ENCODE measurements around the gene ARHGAP29. TPM values are rescaled to one million over a fixed set of nuclear protein-coding genes. Genes with fewer than 3 reads are reported as not detected.

The ARHGAP29 gene
- total and polyA plus RNA-seq, 12 donors = 5.3 to 16.7 (median 10.4) TPM

- H3K4me1 ChIP-seq (replicated peaks in 1 of 2) = no peaks in the 10 kb centered on the region
- no peaks in the 10 kb centered on the region for H3K9me3 ChIP-seq (replicated peaks in 1 of 3)
- H3K27me3 ChIP-seq = no peaks in the 10 kb centered on the region
- peak overlapping the region in 1 of 5 donors; percentile 41 for H3K27ac ChIP-seq
- no peak overlapping the region for H3K4me3 ChIP-seq
- DNase-seq = peak; percentile 35 to 83 (median 61)
- TF ChIP-seq POLR2A (IDR thresholded peaks at IDR 0.05) (no peak), CTCF (IDR thresholded peaks at IDR 0.05) (no peak)
- no peaks in the 10 kb centered on the region for H3K36me3 ChIP-seq (replicated peaks in 1 of 2)
- intact Hi-C loops (cut with DNase I) = no loop called here
These were observed 21.5 kb upstream of the ARHGAP29 start for GRCh38 chr1:94258873-94259331.

GRCh38 chr1:94257444-94257843 is 20.1 kb upstream of the ARHGAP29 start:
- no peaks in the 10 kb centered on the region for H3K27me3 ChIP-seq
- TF ChIP-seq CTCF (IDR thresholded peaks at IDR 0.05) = no peak
- no peaks in the 10 kb centered on the region for H3K4me1 ChIP-seq (replicated peaks in 1 of 2)
- no peak for DNase-seq
- intact Hi-C loops (cut with DNase I) = no loop called here
- no peaks in the 10 kb centered on the region for H3K36me3 ChIP-seq (replicated peaks in 1 of 2)
- no peaks in the 10 kb centered on the region for H3K9me3 ChIP-seq (replicated peaks in 1 of 3)
- H3K4me3 ChIP-seq = no peak overlapping the region
- H3K27ac ChIP-seq = no peak overlapping the region

- no peak overlapping the region for H3K27ac ChIP-seq
- no peaks in the 10 kb centered on the region for H3K4me1 ChIP-seq (replicated peaks in 1 of 2)
- no peak overlapping the region for H3K4me3 ChIP-seq
- TF ChIP-seq POLR2A (IDR thresholded peaks at IDR 0.05) = no peak
- no peak for TF ChIP-seq CTCF (IDR thresholded peaks at IDR 0.05)
- no peaks in the 10 kb centered on the region for H3K36me3 ChIP-seq (replicated peaks in 1 of 2)
- no peaks in the 10 kb centered on the region for H3K9me3 ChIP-seq (replicated peaks in 1 of 3)
- intact Hi-C loops (cut with DNase I) = no loop called here
- H3K27me3 ChIP-seq = no peaks in the 10 kb centered on the region
- 60 to 73% (median 66%) methylated on average over 2 of the region's 2 CpGs for WGBS, 4 donors
- no peak for DNase-seq
These were observed 18.1 kb upstream of the ARHGAP29 start for GRCh38 chr1:94255476-94255875.

GRCh38 chr1:94254073-94254810 is 16.9 kb upstream of the ARHGAP29 start:
- intact Hi-C loops (cut with DNase I) = no loop called here
- H3K27me3 ChIP-seq = no peaks in the 10 kb centered on the region
- no peak for DNase-seq
- no peaks in the 10 kb centered on the region for H3K4me1 ChIP-seq (replicated peaks in 1 of 2)
- no peaks in the 10 kb centered on the region for H3K9me3 ChIP-seq (replicated peaks in 1 of 3)
- no peak for TF ChIP-seq POLR2A (IDR thresholded peaks at IDR 0.05)
- TF ChIP-seq CTCF (IDR thresholded peaks at IDR 0.05) = no peak
- H3K4me3 ChIP-seq = no peak overlapping the region
- 43 to 58% (median 45%) methylated on average over 3 of the region's 3 CpGs for WGBS, 4 donors
- H3K36me3 ChIP-seq (replicated peaks in 1 of 2) = no peaks in the 10 kb centered on the region
- no peak overlapping the region for H3K27ac ChIP-seq

All from adrenal gland (tissue), 12 donors.